Hematopoietic multipotent progenitor cell treated with erythropoietin and hydrocortisone succinate and interleukin-3 and kit ligand, for 8 days (in vitro differentiated cells): ENCODE results near the gene IL1RAPL2.
"Not testable (repeated sequence)": the region's sequence is repeated elsewhere in the genome, so short reads cannot be mapped to it uniquely, and the experiment has no call there.

Experiments
- DNase-seq: peaks from one replicate; pipeline ENCODE4 v3.0.0-alpha.2; 2015

Gene IL1RAPL2

GRCh38 chrX:105725228-105725627 lies 1159.2 kb downstream of the IL1RAPL2 start:
- no peak for DNase-seq

- no peak for DNase-seq
Observed at GRCh38 chrX:105738162-105738561, 1172.2 kb downstream of the IL1RAPL2 start.

- no peak for DNase-seq
Observed at GRCh38 chrX:105744291-105744690, 1178.3 kb downstream of the IL1RAPL2 start.

- no peak for DNase-seq
Observed at GRCh38 chrX:105744946-105745345, 1178.9 kb downstream of the IL1RAPL2 start.

GRCh38 chrX:105745863-105746262 lies 1179.9 kb downstream of the IL1RAPL2 start:
- DNase-seq, result no peak

- no peak for DNase-seq
Observed at GRCh38 chrX:105752338-105752956, 1186.4 kb downstream of the IL1RAPL2 start.

GRCh38 chrX:105753411-105753810 lies 1187.4 kb downstream of the IL1RAPL2 start:
- no peak for DNase-seq

- no peak for DNase-seq
Observed at GRCh38 chrX:105754286-105754964, 1188.4 kb downstream of the IL1RAPL2 start.

GRCh38 chrX:105755109-105755508 lies 1189.1 kb downstream of the IL1RAPL2 start:
- no peak for DNase-seq

- no peak for DNase-seq
Observed at GRCh38 chrX:105758754-105759153, 1192.8 kb downstream of the IL1RAPL2 start.

GRCh38 chrX:105759598-105759997 lies 1193.6 kb downstream of the IL1RAPL2 start:
- no peak for DNase-seq

- no peak for DNase-seq
Observed at GRCh38 chrX:105765691-105766090, 1199.7 kb downstream of the IL1RAPL2 start.

GRCh38 chrX:105773801-105774200 lies 1207.8 kb downstream of the IL1RAPL2 start:
- DNase-seq, result no peak

GRCh38 chrX:105775679-105776078 lies 1209.7 kb downstream of the IL1RAPL2 start:
- no peak for DNase-seq

GRCh38 chrX:105781804-105782203 lies 1215.8 kb downstream of the IL1RAPL2 start:
- DNase-seq, result no peak

GRCh38 chrX:105796877-105797276 lies 1230.9 kb downstream of the IL1RAPL2 start:
- DNase-seq, result not testable (repeated sequence)

- DNase-seq, result no peak
Observed at GRCh38 chrX:105803891-105804290, 1237.9 kb downstream of the IL1RAPL2 start.

- DNase-seq, result not testable (repeated sequence)
Observed at GRCh38 chrX:105805655-105806054, 1239.7 kb downstream of the IL1RAPL2 start.

- no peak for DNase-seq
Observed at GRCh38 chrX:105816517-105816916, 1250.5 kb downstream of the IL1RAPL2 start.
